Measurements from ENCODE around the gene DCK.

Gene DCK

DNA sequence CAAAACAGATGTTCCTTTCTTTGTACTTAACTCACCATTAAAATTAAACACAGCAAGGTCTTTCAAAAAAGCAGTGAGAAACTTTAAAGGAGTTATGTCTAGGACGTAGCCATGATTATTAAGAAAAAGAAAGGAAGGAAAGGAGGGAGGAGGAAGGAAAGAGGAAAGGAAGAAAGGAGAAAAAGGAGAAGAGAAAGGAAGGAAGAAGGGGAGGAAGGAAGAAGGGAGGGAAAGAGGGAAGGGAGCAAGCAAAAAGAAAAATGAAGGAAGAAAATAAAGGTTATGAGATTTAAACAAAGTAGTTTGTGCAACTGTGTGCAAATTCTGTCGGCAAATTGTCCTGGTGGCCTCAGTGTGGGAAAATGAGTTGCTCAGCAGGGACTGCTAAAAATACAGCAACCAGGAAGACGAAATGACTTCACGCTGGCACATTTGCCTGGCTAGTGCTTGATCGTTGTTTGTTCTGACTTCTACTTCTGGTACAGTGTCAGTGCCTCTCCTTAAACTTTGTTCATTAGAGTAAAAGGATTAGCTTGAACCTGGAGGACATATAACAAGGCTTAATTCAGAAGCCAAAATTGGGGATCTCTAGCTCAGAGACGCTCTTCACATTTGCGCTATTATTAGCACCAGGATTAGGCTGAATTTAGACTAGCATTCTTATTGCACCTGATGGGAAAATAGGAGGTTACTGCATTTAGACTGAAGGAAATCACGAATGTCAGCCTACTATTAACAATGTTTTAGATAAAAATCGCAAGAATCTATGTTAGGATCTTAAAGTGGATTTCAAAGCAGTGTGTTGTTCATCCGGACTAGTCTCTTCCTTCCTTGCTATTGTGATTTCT is 81.2 kb downstream of the DCK start:
- peaks cover 0 to 15% (median 6%) of the 10 kb centered on the region in 4 donors for H3K4me1 ChIP-seq
- intact Hi-C loops (cut with DNase I; ENCODE audit: low total_unique reads): no loop called here
- no peaks in the 10 kb centered on the region for H3K9me3 ChIP-seq
- no peak for TF ChIP-seq CTCF (IDR thresholded peaks at IDR 0.05)
- H3K4me3 ChIP-seq: peak overlapping the region; percentile 20 to 26
- H3K36me3 ChIP-seq: no peaks in the 10 kb centered on the region
- H3K27ac ChIP-seq: peak overlapping the region; percentile 60 to 64
- peak; percentile 22 to 71 for DNase-seq
- no peaks in the 10 kb centered on the region for H3K27me3 ChIP-seq

Data from tibial artery (tissue), 4 donors.